Choroid plexus epithelial cell (primary cell): ENCODE results near the gene PEX5L.
"Not testable (repeated sequence)": the region's sequence is repeated elsewhere in the genome, so short reads cannot be mapped to it uniquely, and the experiment has no call there.

Source experiments
- DNase-seq: peaks from one replicate; pipeline ENCODE4 v3.0.0-alpha.2; 2010; ENCODE audit warnings: low read depth
- H3K4me3 ChIP-seq: 2 replicates; pipeline ENCODE4 v1.5.1; 2011; ENCODE audit warnings: low read depth, mild to moderate bottlenecking, control low read depth, low read length, moderate library complexity
- CTCF ChIP-seq: conservative IDR thresholded peaks from 2 replicates; pipeline ENCODE4 v1.5.1; 2011; ENCODE audit warnings: low read depth, mild to moderate bottlenecking, control low read depth, inconsistent platforms, low read length, moderate library complexity

Gene PEX5L

GRCh38 chr3:180011927-180012326 is 24.8 kb downstream of the PEX5L start:
- H3K4me3 ChIP-seq, result no peak overlapping the region
- no peak for TF ChIP-seq CTCF
- no peak for DNase-seq

DNA sequence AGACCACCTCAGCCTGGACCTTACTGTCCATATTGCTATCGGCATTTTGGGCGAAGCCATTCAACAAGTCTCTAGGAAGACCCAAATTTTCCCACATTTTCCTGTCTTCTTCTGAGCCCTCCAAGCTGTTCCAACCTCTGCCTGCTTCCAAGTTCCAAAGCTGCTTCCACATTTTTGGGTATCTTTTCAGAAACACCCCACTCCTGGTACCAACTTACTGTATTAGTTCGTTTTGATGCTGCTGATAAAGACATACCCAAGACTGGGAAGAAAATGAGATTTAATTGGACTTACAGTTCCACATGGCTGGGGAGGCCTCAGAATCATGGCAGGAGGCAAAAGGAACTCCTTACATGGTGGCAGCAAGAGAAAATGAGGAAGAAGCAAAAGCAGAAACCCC is 28.4 kb downstream of the PEX5L start:
- not testable (repeated sequence) for DNase-seq, H3K4me3 ChIP-seq

- no peak for DNase-seq
- no peak for TF ChIP-seq CTCF
- no peak overlapping the region for H3K4me3 ChIP-seq
These were observed 32.2 kb downstream of the PEX5L start for GRCh38 chr3:180004542-180004941.

- no peak for DNase-seq
- no peak for TF ChIP-seq CTCF
- H3K4me3 ChIP-seq, result no peak overlapping the region
These were observed 34.7 kb downstream of the PEX5L start for GRCh38 chr3:180002006-180002405.

- H3K4me3 ChIP-seq, result no peak overlapping the region
- no peak for TF ChIP-seq CTCF
- DNase-seq, result no peak
These were observed 36.2 kb downstream of the PEX5L start for GRCh38 chr3:180000500-180000899.

DNA sequence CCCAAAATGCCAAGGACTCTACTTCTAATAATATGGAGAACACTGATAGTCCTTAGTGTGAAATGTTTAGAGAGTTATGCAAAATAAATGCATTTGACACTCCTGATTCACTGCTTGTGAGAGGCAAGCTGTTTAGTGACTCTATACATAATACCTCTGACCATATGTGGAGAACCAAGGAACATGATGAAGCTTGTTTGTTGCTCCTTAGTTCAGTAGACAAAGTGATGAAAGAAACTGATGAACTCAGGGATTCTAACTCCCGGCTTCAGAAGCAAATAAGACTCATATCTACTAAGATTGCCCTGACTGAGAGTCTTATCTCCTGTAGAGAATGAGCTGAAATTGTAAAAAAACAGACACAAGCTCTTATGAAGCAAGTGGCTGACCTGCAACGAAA is 41.3 kb downstream of the PEX5L start:
- TF ChIP-seq CTCF, result no peak
- H3K4me3 ChIP-seq, result no peak overlapping the region
- DNase-seq, result no peak

DNA sequence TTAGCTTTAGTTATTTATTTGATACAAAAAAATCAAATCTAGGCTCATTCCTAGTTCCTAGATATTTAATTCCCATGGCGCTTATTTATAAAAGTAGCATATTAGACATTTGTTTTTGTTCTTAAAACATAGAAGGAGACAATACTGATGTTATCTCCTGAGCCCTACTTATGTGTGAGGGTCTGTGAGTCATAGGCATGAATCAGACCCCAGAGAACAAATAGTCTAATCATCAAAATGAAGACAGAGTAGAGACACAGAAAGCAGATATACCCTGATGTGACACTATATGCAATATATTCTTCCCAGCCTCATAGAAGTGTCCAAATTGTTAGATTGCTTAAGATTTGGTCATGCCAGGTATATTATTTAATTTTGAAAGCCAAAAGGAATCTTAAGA is 44.9 kb downstream of the PEX5L start:
- H3K4me3 ChIP-seq, result no peak overlapping the region
- no peak for DNase-seq
- no peak for TF ChIP-seq CTCF

DNA sequence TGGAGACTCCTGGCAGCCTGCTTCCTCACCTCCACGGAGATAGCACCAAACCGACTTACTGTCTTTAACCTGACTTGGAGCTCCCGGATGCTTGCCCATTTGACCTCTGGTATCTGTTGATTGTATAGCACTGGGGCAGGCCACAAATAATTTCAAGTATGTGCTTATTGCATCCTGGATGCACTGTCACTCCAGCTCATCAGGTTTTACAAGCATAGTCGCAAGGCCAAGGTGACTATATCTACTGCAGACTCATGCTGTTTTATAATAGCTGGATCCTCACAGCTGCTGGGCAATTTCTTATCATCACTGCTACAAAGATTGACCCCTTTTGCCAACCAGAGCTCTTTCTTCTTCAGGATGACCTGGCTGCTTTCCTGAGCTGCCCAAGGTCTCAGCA is 45.6 kb downstream of the PEX5L start:
- no peak for TF ChIP-seq CTCF
- no peak for DNase-seq
- H3K4me3 ChIP-seq, result no peak overlapping the region
